Activated T-helper 17 cell treated with anti-CD3 and anti-CD28 coated beads, Interleukin-2, amount 50 U/mL, for 72 hours (primary cell): ENCODE measurements around the gene MAPK8. TPM values are rescaled to one million over a fixed set of nuclear protein-coding genes. Genes with fewer than 3 reads are reported as not detected.

Experiments
- ATAC-seq: fragments of 150-1000 bp; cut with Tn5 transposase; replicated peaks from 2 replicates; pipeline ENCODE4 v1.10.0; 2021; ENCODE audit warnings: mild to moderate bottlenecking, moderate library complexity
- H3K27ac Mint-ChIP-seq: one replicate; pipeline ENCODE4 v1.8.0; 2022; ENCODE audit warnings: mixed read lengths
- H3K27me3 Mint-ChIP-seq: one replicate; pipeline ENCODE4 v1.8.0; 2022; ENCODE audit warnings: mixed read lengths
- H3K36me3 Mint-ChIP-seq: one replicate; pipeline ENCODE4 v1.8.0; 2022; ENCODE audit warnings: low read depth, mild to moderate bottlenecking, mixed read lengths
- H3K4me1 Mint-ChIP-seq: one replicate; pipeline ENCODE4 v1.8.0; 2022; ENCODE audit warnings: mixed read lengths
- H3K4me3 Mint-ChIP-seq: one replicate; pipeline ENCODE4 v1.8.0; 2022; ENCODE audit warnings: mild to moderate bottlenecking, mixed read lengths
- H3K9me3 Mint-ChIP-seq: one replicate; pipeline ENCODE4 v1.8.0; 2022; ENCODE audit warnings: mixed read lengths
- total RNA-seq, 2 donors: library from RNA; stranded (reverse); gene quantifications; one replicate each; pipeline ENCODE4 v1.2.3, GENCODE V29; 2022

Gene MAPK8
- total RNA-seq, 2 donors from 2014 or later = 36.4 to 41.7 TPM

- H3K27me3 Mint-ChIP-seq = peaks cover 3% of the 10 kb centered on the region
- no peaks in the 10 kb centered on the region for H3K36me3 Mint-ChIP-seq
- no peak overlapping the region for H3K4me3 Mint-ChIP-seq
- no peak overlapping the region for H3K27ac Mint-ChIP-seq
- ATAC-seq = no peak
- no peaks in the 10 kb centered on the region for H3K9me3 Mint-ChIP-seq
- H3K4me1 Mint-ChIP-seq = peaks cover 4% of the 10 kb centered on the region
These were observed 138.7 kb downstream of the MAPK8 start for GRCh38 chr10:48444861-48445841.

GRCh38 chr10:48445932-48446331 lies 139.5 kb downstream of the MAPK8 start:
- H3K27me3 Mint-ChIP-seq = peaks cover 3% of the 10 kb centered on the region
- H3K36me3 Mint-ChIP-seq = no peaks in the 10 kb centered on the region
- H3K27ac Mint-ChIP-seq = no peak overlapping the region
- H3K4me3 Mint-ChIP-seq = no peak overlapping the region
- no peaks in the 10 kb centered on the region for H3K9me3 Mint-ChIP-seq
- peaks cover 4% of the 10 kb centered on the region for H3K4me1 Mint-ChIP-seq
- no peak for ATAC-seq

GRCh38 chr10:48446785-48447184 lies 140.3 kb downstream of the MAPK8 start:
- no peaks in the 10 kb centered on the region for H3K9me3 Mint-ChIP-seq
- no peak overlapping the region for H3K4me3 Mint-ChIP-seq
- ATAC-seq = no peak
- no peak overlapping the region for H3K27ac Mint-ChIP-seq
- peaks cover 3% of the 10 kb centered on the region for H3K27me3 Mint-ChIP-seq
- H3K36me3 Mint-ChIP-seq = no peaks in the 10 kb centered on the region
- H3K4me1 Mint-ChIP-seq = peaks cover 4% of the 10 kb centered on the region

- H3K36me3 Mint-ChIP-seq = no peaks in the 10 kb centered on the region
- no peak for ATAC-seq
These were observed 141.1 kb downstream of the MAPK8 start for GRCh38 chr10:48447356-48448215.

GRCh38 chr10:48448796-48449195 lies 142.3 kb downstream of the MAPK8 start:
- no peak overlapping the region for H3K27ac Mint-ChIP-seq
- no peaks in the 10 kb centered on the region for H3K4me1 Mint-ChIP-seq
- no peaks in the 10 kb centered on the region for H3K36me3 Mint-ChIP-seq
- ATAC-seq = no peak
- peaks cover 6% of the 10 kb centered on the region for H3K27me3 Mint-ChIP-seq
- no peak overlapping the region for H3K4me3 Mint-ChIP-seq
- H3K9me3 Mint-ChIP-seq = no peaks in the 10 kb centered on the region

More at GRCh38 chr10:48447356-48448215, 141.1 kb downstream of the MAPK8 start:
- Mint-ChIP-seq H3K27ac (no peak overlapping the region), H3K4me1 (peaks cover 4% of the 10 kb centered on the region), H3K27me3 (peaks cover 3% of the 10 kb centered on the region), H3K4me3 (no peak overlapping the region), H3K9me3 (no peaks in the 10 kb centered on the region)

- H3K27ac Mint-ChIP-seq = no peak overlapping the region
- H3K9me3 Mint-ChIP-seq = no peaks in the 10 kb centered on the region
- ATAC-seq = no peak
- no peaks in the 10 kb centered on the region for H3K36me3 Mint-ChIP-seq
- no peaks in the 10 kb centered on the region for H3K4me1 Mint-ChIP-seq
- peaks cover 6% of the 10 kb centered on the region for H3K27me3 Mint-ChIP-seq
- no peak overlapping the region for H3K4me3 Mint-ChIP-seq
These were observed 143.2 kb downstream of the MAPK8 start for GRCh38 chr10:48449501-48450232.

- no peak for ATAC-seq
- Mint-ChIP-seq H3K4me3 (no peak overlapping the region), H3K4me1 (no peaks in the 10 kb centered on the region), H3K27me3 (peaks cover 6% of the 10 kb centered on the region), H3K9me3 (no peaks in the 10 kb centered on the region), H3K27ac (no peak overlapping the region), H3K36me3 (no peaks in the 10 kb centered on the region)
These were observed 143.8 kb downstream of the MAPK8 start for GRCh38 chr10:48450233-48450740.

GRCh38 chr10:48450741-48451466 lies 144.4 kb downstream of the MAPK8 start:
- no peaks in the 10 kb centered on the region for H3K4me1 Mint-ChIP-seq
- no peaks in the 10 kb centered on the region for H3K9me3 Mint-ChIP-seq
- no peak for ATAC-seq
- H3K4me3 Mint-ChIP-seq = no peak overlapping the region
- peaks cover 6% of the 10 kb centered on the region for H3K27me3 Mint-ChIP-seq
- H3K27ac Mint-ChIP-seq = no peak overlapping the region
- no peaks in the 10 kb centered on the region for H3K36me3 Mint-ChIP-seq

- no peak overlapping the region for H3K27ac Mint-ChIP-seq
- H3K27me3 Mint-ChIP-seq = peaks cover 4% of the 10 kb centered on the region
- H3K36me3 Mint-ChIP-seq = no peaks in the 10 kb centered on the region
- no peaks in the 10 kb centered on the region for H3K4me1 Mint-ChIP-seq
- no peak overlapping the region for H3K4me3 Mint-ChIP-seq
- ATAC-seq = no peak
- H3K9me3 Mint-ChIP-seq = no peaks in the 10 kb centered on the region
These were observed 145.7 kb downstream of the MAPK8 start for GRCh38 chr10:48451969-48452878.

GRCh38 chr10:48452879-48453412 lies 146.5 kb downstream of the MAPK8 start:
- Mint-ChIP-seq H3K27ac (no peak overlapping the region), H3K36me3 (no peaks in the 10 kb centered on the region), H3K4me3 (no peak overlapping the region), H3K4me1 (no peaks in the 10 kb centered on the region), H3K9me3 (no peaks in the 10 kb centered on the region), H3K27me3 (peaks cover 7% of the 10 kb centered on the region)
- no peak for ATAC-seq

GRCh38 chr10:48453451-48454301 lies 147.2 kb downstream of the MAPK8 start:
- no peak for ATAC-seq
- H3K9me3 Mint-ChIP-seq = no peaks in the 10 kb centered on the region
- no peaks in the 10 kb centered on the region for H3K4me1 Mint-ChIP-seq
- no peak overlapping the region for H3K4me3 Mint-ChIP-seq
- no peak overlapping the region for H3K27ac Mint-ChIP-seq
- no peaks in the 10 kb centered on the region for H3K36me3 Mint-ChIP-seq
- H3K27me3 Mint-ChIP-seq = peaks cover 7% of the 10 kb centered on the region
